GM18867 (cell line): ENCODE measurements around the gene ALG11.
"Not testable (repeated sequence)": the region's sequence is repeated elsewhere in the genome, so short reads cannot be mapped to it uniquely, and the experiment has no call there.

Source experiments
- ATAC-seq: cut with Tn5 transposase; IDR thresholded peaks from one replicate; pipeline ENCODE4 v1.9.1; 2021; ENCODE audit warnings: mild to moderate bottlenecking, moderate library complexity; ENCODE audit not compliant: unreplicated experiment

ALG11 gene

DNA sequence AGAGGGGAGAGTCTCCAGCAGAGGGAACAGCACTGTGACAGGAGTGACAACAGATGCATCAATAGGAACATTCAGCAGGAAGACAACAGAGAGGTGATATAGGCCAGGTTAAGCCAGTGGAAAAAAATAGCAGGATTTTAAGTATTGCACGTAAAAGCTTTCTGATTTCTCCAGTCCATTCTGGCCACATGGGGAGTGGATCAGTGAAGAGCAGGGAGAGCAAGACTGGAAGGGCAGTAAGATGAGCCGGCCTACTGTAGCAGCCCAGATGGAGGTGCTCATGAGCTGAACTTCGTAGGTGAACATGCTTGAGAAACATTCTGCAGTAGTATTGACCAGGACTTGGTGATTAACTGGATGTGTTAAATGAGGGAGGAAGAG is 14.0 kb downstream of the ALG11 start:
- no peak for ATAC-seq

- no peak for ATAC-seq
These were observed 15.6 kb downstream of the ALG11 start for GRCh38 chr13:52027832-52028231.

DNA sequence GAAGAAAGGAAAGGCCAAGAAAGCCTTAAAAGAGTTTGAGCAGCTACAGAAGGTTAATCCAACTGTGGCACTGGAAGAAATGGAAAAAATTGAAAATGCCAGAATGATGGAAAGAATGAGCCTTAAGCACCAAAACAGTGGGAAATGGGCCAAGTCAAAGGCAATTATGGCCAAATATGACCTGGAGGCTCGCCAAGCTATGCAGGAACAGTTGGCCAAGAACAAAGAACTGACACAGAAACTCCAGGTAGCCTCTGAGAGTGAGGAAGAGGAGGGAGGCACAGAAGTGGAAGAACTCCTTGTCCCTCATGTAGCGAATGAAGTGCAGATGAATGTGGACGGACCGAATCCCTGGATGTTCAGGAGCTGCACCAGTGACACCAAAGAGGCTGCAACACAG is 17.4 kb downstream of the ALG11 start:
- no peak for ATAC-seq

DNA sequence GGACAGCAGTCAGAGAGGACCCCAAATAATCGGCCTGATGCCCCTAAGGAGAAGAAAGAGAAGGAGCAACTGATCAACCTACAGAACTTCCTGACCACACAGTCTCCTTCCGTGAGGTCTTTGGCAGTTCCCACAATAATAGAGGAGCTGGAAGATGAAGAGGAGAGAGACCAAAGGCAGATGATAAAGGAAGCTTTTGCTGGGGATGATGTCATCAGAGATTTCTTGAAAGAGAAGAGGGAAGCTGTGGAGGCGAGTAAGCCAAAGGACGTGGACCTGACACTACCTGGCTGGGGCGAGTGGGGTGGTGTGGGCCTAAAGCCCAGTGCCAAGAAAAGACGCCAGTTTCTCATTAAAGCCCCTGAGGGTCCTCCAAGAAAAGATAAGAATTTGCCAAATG is 18.2 kb downstream of the ALG11 start:
- not testable (repeated sequence) for ATAC-seq

DNA sequence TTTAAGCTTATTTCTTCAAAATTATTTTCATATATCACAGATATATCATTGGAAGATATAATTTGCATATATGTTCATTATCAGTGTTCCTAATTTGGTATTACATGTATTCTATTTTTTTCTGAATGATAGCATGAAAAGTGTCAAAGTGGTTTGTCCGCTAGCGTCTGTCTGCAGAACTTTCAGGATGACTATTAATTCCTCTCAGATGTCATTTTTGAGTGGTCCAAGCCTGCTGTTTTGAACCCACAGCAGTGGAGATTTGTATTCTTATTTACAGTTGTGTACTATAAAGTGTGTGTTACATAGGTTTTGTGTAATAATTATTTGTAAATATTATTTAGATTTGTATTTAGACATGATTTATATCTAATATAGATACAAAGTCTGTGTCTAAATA is 20.8 kb downstream of the ALG11 start:
- no peak for ATAC-seq

- no peak for ATAC-seq
These were observed 22.5 kb downstream of the ALG11 start for GRCh38 chr13:52034616-52035226.

DNA sequence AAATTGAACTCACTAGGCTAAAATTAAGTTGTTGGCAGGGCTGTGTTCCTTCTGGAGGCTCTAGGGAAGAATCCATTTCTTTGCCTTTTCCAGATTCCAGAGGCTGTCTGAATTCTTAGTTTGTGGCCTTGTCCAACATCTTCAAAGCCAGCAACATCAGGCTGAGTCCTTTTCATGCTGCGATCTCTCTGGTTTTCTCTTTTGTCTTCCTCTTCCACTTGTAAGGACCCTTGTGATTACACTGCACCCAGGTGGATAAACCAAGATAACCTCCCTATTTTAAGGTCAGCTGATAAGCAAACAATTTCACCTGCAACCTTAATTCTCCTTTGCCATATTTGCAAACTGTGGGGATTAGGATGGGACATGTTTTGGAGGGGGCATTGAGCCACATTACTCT is 23.8 kb downstream of the ALG11 start:
- no peak for ATAC-seq

- no peak for ATAC-seq
These were observed 31.5 kb downstream of the ALG11 start for GRCh38 chr13:52043675-52044074.

DNA sequence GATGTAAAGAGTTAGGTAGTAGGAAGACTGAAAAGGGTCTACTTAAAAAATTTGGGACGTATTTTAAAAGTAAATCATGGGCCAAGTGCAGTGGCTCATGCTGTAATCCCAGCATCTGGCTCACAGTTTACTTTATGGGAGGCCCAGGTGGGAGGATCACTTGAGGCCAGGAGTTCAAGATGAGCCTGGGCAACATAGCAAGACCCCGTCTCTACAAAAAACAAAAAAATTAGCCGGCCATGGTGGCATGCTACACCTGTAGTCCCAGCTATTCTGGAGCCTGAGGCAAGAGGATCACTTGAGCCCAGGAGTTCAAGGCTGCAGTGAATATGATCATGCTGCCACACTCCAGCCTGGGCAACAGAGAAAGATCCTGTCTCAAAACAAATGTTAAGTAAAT is 35.3 kb downstream of the ALG11 start:
- ATAC-seq, result no peak

DNA sequence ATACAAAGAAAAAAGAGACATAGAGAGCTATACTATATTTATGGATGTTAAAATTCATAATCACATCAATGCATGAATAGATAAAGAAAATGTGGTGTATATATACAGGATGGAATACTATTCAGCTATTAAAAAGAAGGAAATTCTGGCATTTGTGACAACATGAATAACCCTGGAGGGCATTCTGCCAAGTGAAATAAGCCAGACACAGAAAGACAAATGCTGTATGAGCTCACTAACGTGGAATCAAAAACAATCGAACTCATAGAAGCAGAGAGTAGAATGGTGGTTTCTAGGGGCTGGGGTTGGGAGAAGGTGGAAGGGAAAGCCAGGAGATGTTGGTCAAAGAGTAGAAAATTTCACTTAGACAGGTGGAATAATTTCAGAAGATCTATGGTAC is 36.3 kb downstream of the ALG11 start:
- no peak for ATAC-seq

DNA sequence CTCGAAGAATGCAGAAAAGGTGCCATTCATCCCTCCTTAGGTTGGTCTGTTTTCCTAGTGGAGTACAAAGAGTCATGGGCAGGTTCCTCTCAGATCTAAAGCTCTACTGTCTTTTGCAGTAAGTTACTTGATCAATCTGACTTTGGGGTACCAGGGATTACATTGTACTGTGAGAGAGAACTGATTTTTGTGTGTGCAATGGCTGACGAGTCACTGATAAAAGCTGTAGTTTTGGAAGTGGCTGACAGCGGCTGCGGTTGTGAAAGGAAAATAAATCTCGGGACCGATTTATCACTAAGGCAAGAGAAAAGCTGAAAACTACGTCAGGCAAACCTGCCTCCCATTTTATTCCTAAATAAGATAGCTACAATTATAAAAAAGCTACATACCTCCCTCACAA is 39.2 kb downstream of the ALG11 start:
- no peak for ATAC-seq

DNA sequence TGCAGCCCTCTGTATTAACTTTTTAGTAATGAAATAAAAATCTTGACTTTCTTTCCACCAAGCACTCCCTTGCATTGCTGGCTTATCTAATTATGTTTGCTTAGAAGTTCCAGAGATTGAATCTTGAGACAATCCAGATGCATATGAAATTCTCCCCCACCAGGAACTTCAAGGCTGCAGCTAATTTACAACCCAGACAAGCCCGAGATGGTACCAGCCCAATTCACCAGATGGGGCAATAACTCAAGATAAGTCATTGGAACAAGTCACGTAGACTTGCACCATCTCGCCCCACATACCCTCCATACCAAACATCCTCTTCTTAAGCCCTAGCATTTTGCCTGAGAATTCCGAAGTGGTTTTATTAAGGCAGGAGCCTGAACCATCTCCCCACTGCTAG is 41.3 kb downstream of the ALG11 start:
- no peak for ATAC-seq

DNA sequence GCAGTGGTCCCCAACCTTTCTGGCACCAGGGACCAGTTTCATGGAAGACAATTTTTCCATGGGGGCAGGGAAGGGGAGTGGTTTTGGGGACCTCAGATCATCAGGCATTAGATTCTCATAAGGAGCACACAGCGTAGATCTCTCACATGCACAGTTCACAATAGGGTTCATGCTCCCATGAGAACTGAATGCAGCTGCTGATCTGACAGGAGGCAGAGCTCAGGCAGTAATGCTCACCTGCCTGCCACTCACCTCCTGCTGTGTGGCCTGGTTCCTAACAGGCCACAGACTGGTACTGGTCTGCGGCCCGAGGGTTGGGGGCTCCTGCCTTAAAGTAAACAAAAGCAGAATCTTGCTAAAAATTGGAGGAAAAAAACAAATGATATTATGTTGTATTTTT is 48.9 kb downstream of the ALG11 start:
- not testable (repeated sequence) for ATAC-seq

DNA sequence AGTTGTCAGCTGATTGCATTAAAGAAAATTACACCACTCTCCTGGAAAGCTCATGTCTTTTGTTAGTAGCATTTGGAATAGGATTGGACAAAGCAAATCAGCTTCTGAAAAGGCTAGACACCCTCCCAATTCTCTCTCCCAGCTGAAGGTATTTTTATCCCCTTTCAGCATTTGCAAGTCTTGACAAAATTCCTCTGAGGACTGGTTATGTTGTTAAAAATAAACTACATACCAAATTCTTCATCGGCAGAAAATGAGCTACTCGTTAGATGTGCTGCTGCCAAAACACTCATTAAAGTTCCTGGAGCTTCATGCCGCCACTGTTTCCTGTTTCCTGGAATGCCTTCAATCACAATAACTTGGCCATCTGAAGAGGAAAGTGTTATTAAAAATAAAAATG is 49.4 kb downstream of the ALG11 start:
- no peak for ATAC-seq

DNA sequence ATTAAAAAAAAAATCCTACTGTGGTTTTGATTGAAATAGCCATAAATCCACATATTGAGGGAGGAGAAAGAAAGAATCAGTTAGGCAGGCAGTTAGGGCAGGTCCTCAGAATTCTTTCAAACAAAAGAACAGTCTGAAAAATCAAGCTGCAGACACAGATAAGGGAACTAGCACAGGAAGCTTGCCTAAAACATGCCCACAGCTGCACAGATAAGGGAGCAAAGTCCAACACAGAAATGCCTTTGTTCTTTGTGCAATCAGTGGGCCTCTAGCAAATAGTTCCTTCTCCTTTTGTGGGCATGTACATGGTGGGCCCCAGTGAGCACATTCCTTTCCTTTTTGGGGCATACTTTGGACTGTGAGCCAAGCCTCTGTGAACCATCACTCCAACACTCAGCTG is 55.0 kb downstream of the ALG11 start:
- no peak for ATAC-seq

DNA sequence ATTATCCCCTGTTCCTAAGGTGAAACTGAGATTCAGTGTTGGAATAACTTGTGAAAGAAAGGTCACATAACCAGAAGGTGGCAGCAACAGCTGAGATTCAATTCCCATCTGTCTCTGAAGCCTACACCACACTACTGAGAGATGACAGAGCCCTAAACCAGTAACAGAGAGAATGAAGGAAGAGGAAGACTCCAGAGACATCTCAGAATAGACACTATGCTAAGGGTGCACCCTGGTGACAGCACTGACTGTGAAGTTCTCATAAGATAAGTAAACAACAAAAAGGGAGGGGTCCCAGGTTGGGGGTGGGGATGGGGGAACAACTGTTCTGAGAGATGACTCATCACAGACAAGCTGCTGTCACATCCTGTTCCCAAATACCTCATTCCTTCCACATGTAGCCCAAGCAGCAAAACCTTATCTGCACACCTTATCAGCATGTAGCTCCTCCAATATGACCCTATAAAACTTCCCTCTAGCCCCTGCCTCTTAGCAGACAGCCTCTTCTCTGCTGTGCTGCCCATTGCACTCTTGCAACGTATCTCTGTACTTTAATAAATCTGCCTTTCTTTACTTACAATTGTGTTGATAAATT is 58.8 kb downstream of the ALG11 start:
- no peak for ATAC-seq
